Body of pancreas (tissue), 4 donors: Measurements from ENCODE around the gene SLC66A1. TPM values are rescaled to one million over a fixed set of nuclear protein-coding genes. Genes with fewer than 3 reads are reported as not detected.

Experiments
- ATAC-seq: fragments of 150-250 bp; one replicate; pipeline ENCODE4 v1.9.1; 2016
- DNase-seq, 4 donors: peaks; one replicate each; pipeline ENCODE4 v3.0.0-alpha.2; 2019
- H3K27ac ChIP-seq, 4 donors: fragments of 200-600 bp; sonication (generic); 1 replicate in 3 of 4; 2 replicates in 1 of 4; pipeline versions ENCODE4 v1.5.1 to v1.6.1; 2016 to 2019; ENCODE audit warnings: mild to moderate bottlenecking in 1 of 4, mixed read lengths in 1 of 4, moderate library complexity in 1 of 4
- H3K27me3 ChIP-seq, 2 donors: fragments of 200-600 bp; sonication (generic); one replicate each; pipeline ENCODE4 v1.6.0; 2016; ENCODE audit warnings: mild to moderate bottlenecking in 1 of 2
- H3K36me3 ChIP-seq, 2 donors: fragments of 200-600 bp; sonication (generic); replicated peaks in 1 of 2; 2 replicates each; pipeline ENCODE4 v1.5.1; 2016; ENCODE audit warnings: low read depth in 2 of 2; ENCODE audit not compliant: insufficient read depth in 1 of 2
- H3K4me1 ChIP-seq: fragments of 200-600 bp; sonication (generic); one replicate; pipeline ENCODE4 v1.6.0; 2016
- H3K4me3 ChIP-seq, 2 donors: fragments of 200-600 bp; sonication (generic); 1 replicate in 1 of 2; 2 replicates in 1 of 2; pipeline ENCODE4 v1.5.1; 2016 to 2019
- H3K9me3 ChIP-seq, 3 donors: fragments of 200-600 bp; sonication (generic); 1 replicate in 2 of 3; 2 replicates in 1 of 3; pipeline ENCODE4 v1.5.1; 2016
- CTCF ChIP-seq, 7 experiments: fragments of 450-650 bp in 4 of 7; fragments of 200-600 bp in 3 of 7; sonication (generic) in 3 of 7; IDR thresholded peaks; one replicate each; pipeline ENCODE4 v1.5.1; 2016 to 2019; ENCODE audit warnings: antibody characterized with exemption in 7 of 7
- POLR2A ChIP-seq, 3 donors: fragments of 450-650 bp; IDR thresholded peaks; one replicate each; pipeline ENCODE4 v1.6.1; 2016; ENCODE audit warnings: antibody characterized with exemption in 3 of 3, mild to moderate bottlenecking in 2 of 3
- WGBS, 2 donors: methylation state at CpG; one replicate each; pipeline ENCODE4 v1.1.5; 2017; 5-methylcytosine and 5-hydroxymethylcytosine counted together
- intact Hi-C: fragments of 100-400 bp; cut with DNase I; formaldehyde crosslinking; loops from one replicate; pipeline ENCODE4 v1.15.1; 2023
- total RNA-seq, 2 donors: library from RNA; depleted of rRNA; stranded (reverse); fragments of >200 nt; gene quantifications; one replicate each; pipeline ENCODE4 v1.1.0, GENCODE V29; 2016

Gene SLC66A1
- total RNA-seq, 2 donors from 2014 or later = 9.6 to 23.4 TPM

- no peaks in the 10 kb centered on the region for H3K27me3 ChIP-seq
- H3K36me3 ChIP-seq = peaks cover 0 to 8% of the 10 kb centered on the region in 2 donors
- peak overlapping the region in 2 of 4 donors; percentile 70 to 88 for H3K27ac ChIP-seq
- TF ChIP-seq CTCF (IDR thresholded peaks at IDR 0.05) (no peak), POLR2A (IDR thresholded peaks at IDR 0.05) (no peak)
- peaks cover 47% of the 10 kb centered on the region for H3K4me1 ChIP-seq
- 33% methylated on average over 12 of the region's 13 CpGs for WGBS, 2 donors
- peak overlapping the region; percentile 57 to 61 for H3K4me3 ChIP-seq
- DNase-seq (peak in 1 of 4 donors; percentile 38), ATAC-seq (no peak)
- intact Hi-C loops = no loop called here
- no peaks in the 10 kb centered on the region for H3K9me3 ChIP-seq
Observed at GRCh38 chr1:19310720-19311502, 1.2 kb upstream of the SLC66A1 start.

- ATAC-seq = no peak
- TF ChIP-seq POLR2A (IDR thresholded peaks at IDR 0.05) (no peak), CTCF (IDR thresholded peaks at IDR 0.05) (no peak)
- H3K9me3 ChIP-seq = no peaks in the 10 kb centered on the region
- H3K36me3 ChIP-seq = peaks cover 0 to 8% of the 10 kb centered on the region in 2 donors
- peak in 2 of 4 donors; percentile 25 to 34 for DNase-seq
- H3K27ac ChIP-seq = peak overlapping the region; percentile 36 to 88 (median 77)
- 0% methylated on average over 9 to 27 of the region's 29 CpGs for WGBS, 2 donors
- intact Hi-C loops = no loop called here
- H3K4me3 ChIP-seq = peak overlapping the region; percentile 57 to 61
- H3K27me3 ChIP-seq = no peaks in the 10 kb centered on the region
- H3K4me1 ChIP-seq = peaks cover 47% of the 10 kb centered on the region
Observed at GRCh38 chr1:19311503-19311930, 609 bp upstream of the SLC66A1 start.

- H3K4me1 ChIP-seq = peaks cover 47% of the 10 kb centered on the region
- no peaks in the 10 kb centered on the region for H3K27me3 ChIP-seq
- H3K4me3 ChIP-seq = peak overlapping the region; percentile 36 to 53
- DNase-seq (no peak), ATAC-seq (no peak)
- H3K27ac ChIP-seq = peak overlapping the region; percentile 84 to 88 (median 86)
- intact Hi-C loops = no loop called here
- WGBS, 2 donors = 23 to 29% methylated on average over 19 to 20 of the region's 20 CpGs
- H3K9me3 ChIP-seq = no peaks in the 10 kb centered on the region
- no peak for TF ChIP-seq CTCF (IDR thresholded peaks at IDR 0.05)
- no peak for TF ChIP-seq POLR2A (IDR thresholded peaks at IDR 0.05)
- H3K36me3 ChIP-seq = peaks cover 0 to 2% of the 10 kb centered on the region in 2 donors
Observed at GRCh38 chr1:19312782-19313635, 883 bp downstream of the SLC66A1 start.

- peaks cover 47% of the 10 kb centered on the region for H3K4me1 ChIP-seq
- no peaks in the 10 kb centered on the region for H3K36me3 ChIP-seq
- no peaks in the 10 kb centered on the region for H3K27me3 ChIP-seq
- DNase-seq (no peak), ATAC-seq (no peak)
- no peak overlapping the region for H3K4me3 ChIP-seq
- H3K9me3 ChIP-seq = no peaks in the 10 kb centered on the region
- no peak overlapping the region for H3K27ac ChIP-seq
- TF ChIP-seq CTCF (IDR thresholded peaks at IDR 0.05) (no peak), POLR2A (IDR thresholded peaks at IDR 0.05) (no peak)
- 78 to 80% methylated on average over 4 of the region's 4 CpGs for WGBS, 2 donors
- intact Hi-C loops = no loop called here
Observed at GRCh38 chr1:19313636-19313959, 1.5 kb downstream of the SLC66A1 start.
